ENCODE results near the gene ANKK1.

The ANKK1 gene

GRCh38 chr11:113373981-113374560 lies 13.5 kb upstream of the ANKK1 start (continued):
- TF ChIP-seq REST (tag by site-specific recombination; IDR thresholded peaks at IDR 0.05), result no peak

GRCh38 chr11:113375402-113375801 lies 12.2 kb upstream of the ANKK1 start:
- H3K4me1 ChIP-seq (ENCODE audit: control insufficient read depth, insufficient read depth, low read length), result no peaks in the 10 kb centered on the region
- no peaks in the 10 kb centered on the region for H3K9me3 ChIP-seq (ENCODE audit: control insufficient read depth, insufficient read depth, low read depth, low read length)
- no peak overlapping the region for H3K4me3 ChIP-seq (ENCODE audit: low read depth, low read length)
- H3K27ac ChIP-seq (ENCODE audit: extremely low read depth, low read depth, low read length), result no peak overlapping the region
- TF ChIP-seq KLF1 (tag by site-specific recombination; IDR thresholded peaks at IDR 0.05) (no peak), IKZF3 (tag by site-specific recombination; IDR thresholded peaks at IDR 0.05) (no peak), ZXDB (tag by site-specific recombination; IDR thresholded peaks at IDR 0.05) (no peak), ZNF529 (tag by site-specific recombination; IDR thresholded peaks at IDR 0.05; ENCODE audit: insufficient replicate concordance) (no peak), ZNF341 (tag by site-specific recombination; IDR thresholded peaks at IDR 0.05; ENCODE audit: low read depth) (no peak), ZNF18 (tag by site-specific recombination; IDR thresholded peaks at IDR 0.05) (no peak), ZNF610 (tag by site-specific recombination; IDR thresholded peaks at IDR 0.05; ENCODE audit: borderline replicate concordance) (no peak), EGR2 (tag by site-specific recombination; IDR thresholded peaks at IDR 0.05; ENCODE audit: low read depth) (no peak), ZNF785 (tag by site-specific recombination; IDR thresholded peaks at IDR 0.05) (no peak), KLF10 (tag by site-specific recombination; IDR thresholded peaks at IDR 0.05) (no peak), BCL11A (tag by site-specific recombination; IDR thresholded peaks at IDR 0.05; ENCODE audit: low read depth) (no peak), ZNF155 (tag by site-specific recombination; IDR thresholded peaks at IDR 0.05) (no peak), ZNF426 (tag by site-specific recombination; IDR thresholded peaks at IDR 0.05) (no peak), ZNF302 (tag by site-specific recombination; IDR thresholded peaks at IDR 0.05; ENCODE audit: low read depth) (no peak), ZNF114 (tag by site-specific recombination; IDR thresholded peaks at IDR 0.05) (no peak)
- ChIA-PET CTCF (interaction anchor here (0.6 to 0.8 kb wide), 2 partner anchors 13 to 43 kb away, joined by 3 to 4 read pairs; no protein-coding TSS in a partner anchor), POLR2A (no interaction called here)
- no peaks in the 10 kb centered on the region for H3K36me3 ChIP-seq (ENCODE audit: control insufficient read depth in 2 of 2, insufficient read depth in 1 of 2, low read length in 2 of 2)

GRCh38 chr11:113376156-113376555 lies 11.4 kb upstream of the ANKK1 start:
- no peak overlapping the region for H3K4me3 ChIP-seq (ENCODE audit: low read depth, low read length)
- CTCF ChIA-PET, result interaction anchor here (0.8 kb wide), 1 partner anchor 44 kb away, joined by 3 read pairs; no protein-coding TSS in a partner anchor

More at GRCh38 chr11:113376156-113376555, 11.4 kb upstream of the ANKK1 start:
- Histone ChIP-seq H3K4me1 (ENCODE audit: control insufficient read depth, insufficient read depth, low read length) (no peaks in the 10 kb centered on the region), H3K9me3 (ENCODE audit: control insufficient read depth, insufficient read depth, low read depth, low read length) (no peaks in the 10 kb centered on the region), H3K27ac (ENCODE audit: extremely low read depth, low read depth, low read length) (no peak overlapping the region), H3K36me3 (ENCODE audit: control insufficient read depth in 2 of 2, insufficient read depth in 1 of 2, low read length in 2 of 2) (no peaks in the 10 kb centered on the region)
- POLR2A ChIA-PET, result no interaction called here
- TF ChIP-seq ZNF580 (tag by site-specific recombination; IDR thresholded peaks at IDR 0.05), result no peak
- no peak for TF ChIP-seq ZBTB7A (tag by site-specific recombination; IDR thresholded peaks at IDR 0.05; ENCODE audit: low read depth)
- no peak for TF ChIP-seq ZFP41 (tag by site-specific recombination; IDR thresholded peaks at IDR 0.05; ENCODE audit: borderline replicate concordance)
- TF ChIP-seq SP2 (tag by site-specific recombination; IDR thresholded peaks at IDR 0.05), result no peak
- no peak for TF ChIP-seq ZBTB26 (tag by site-specific recombination; optimal IDR thresholded peaks at IDR 0.05)
- TF ChIP-seq HIC1 (tag by site-specific recombination; IDR thresholded peaks at IDR 0.05), result no peak
- no peak for TF ChIP-seq ZNF169 (tag by site-specific recombination; IDR thresholded peaks at IDR 0.05)

Measured in HEK293 (cell line).